Measurements from ENCODE around the gene YWHAG. TPM values are rescaled to one million over a fixed set of nuclear protein-coding genes. Genes with fewer than 3 reads are reported as not detected.

Gene YWHAG
- total RNA-seq, 1 experiment from 2014 or later = 241 TPM

GRCh38 chr7:76353744-76354143 is 5.0 kb downstream of the YWHAG start:
- no CpG with 5 or more reads among the region's 5 CpGs for WGBS (ENCODE audit: extremely low coverage, insufficient read length, low lambda C conversion rate)
- Histone ChIP-seq H2BK15ac (ENCODE audit: low read depth, low read length) (no peak overlapping the region), H3K79me2 (ENCODE audit: insufficient read depth, low read length) (peaks cover 86% of the 10 kb centered on the region), H3K14ac (ENCODE audit: insufficient read depth, low read length) (no peak overlapping the region), H3K9ac (ENCODE audit: extremely low read depth, insufficient read length, low read length) (no peak overlapping the region), H4K8ac (replicated peaks; ENCODE audit: insufficient read length, low read depth, low read length) (no peak overlapping the region), H2BK120ac (ENCODE audit: low read depth, low read length, poor library complexity, severe bottlenecking) (peak overlapping the region; percentile 41), H3K4me2 (ENCODE audit: insufficient read depth, insufficient read length, low read length) (no peak overlapping the region), H2BK12ac (ENCODE audit: insufficient read length, low read depth, low read length) (no peak overlapping the region), H2AK5ac (ENCODE audit: insufficient read length, low read length) (no peak overlapping the region), H4K20me1 (ENCODE audit: control insufficient read depth, insufficient read depth, insufficient read length) (no peaks in the 10 kb centered on the region), H3T11ph (ENCODE audit: low read length) (no peak overlapping the region), H3K23me2 (ENCODE audit: insufficient read length, low read depth, low read length, poor library complexity, severe bottlenecking) (peaks cover 4% of the 10 kb centered on the region), H3K56ac (ENCODE audit: insufficient read length, low read depth, low read length) (no peak overlapping the region), H3K79me1 (ENCODE audit: insufficient read depth, low read depth, low read length, poor library complexity, severe bottlenecking) (no peaks in the 10 kb centered on the region), H4K91ac (ENCODE audit: insufficient read length, low read depth, low read length) (no peak overlapping the region), H3K27ac (ENCODE audit: insufficient read length, low read depth, low read length) (no peak overlapping the region), H3K23ac (ENCODE audit: insufficient read length, low read depth, low read length) (no peak overlapping the region), H3K18ac (ENCODE audit: insufficient read length, low read depth, low read length) (no peak overlapping the region), H3K4ac (ENCODE audit: low read depth, low read length) (no peak overlapping the region), H2AFZ (ENCODE audit: low read length) (no peak overlapping the region), H3K4me1 (ENCODE audit: insufficient read depth, low read length) (peaks cover 5% of the 10 kb centered on the region; the same call in 1 of the 2 replicates), H3K9me3 (ENCODE audit: control insufficient read depth, low read depth, low read length) (no peaks in the 10 kb centered on the region), H2BK20ac (ENCODE audit: low read depth, low read length, poor library complexity, severe bottlenecking) (no peak overlapping the region), H2BK5ac (ENCODE audit: insufficient read length, low read length) (no peak overlapping the region), H3K27me3 (ENCODE audit: insufficient read depth, low read length) (no peaks in the 10 kb centered on the region), H4K5ac (ENCODE audit: insufficient read length, low read depth, low read length) (no peak overlapping the region)
- no peak for DNase-seq
- Mint-ChIP-seq H3K4me3 (no peak overlapping the region), H3K27me3 (ENCODE audit: low read depth) (no peaks in the 10 kb centered on the region), H3K9me3 (peaks cover 0 to 4% of the 10 kb centered on the region in 2 experiments; a peak in 4 of 5 replicates), H3K4me1 (peaks cover 40 to 44% of the 10 kb centered on the region in 2 experiments), H3K36me3 (ENCODE audit: insufficient read depth in 1 of 3, low read depth in 3 of 3) (peaks cover 72 to 87% (median 87%) of the 10 kb centered on the region in 3 experiments), H3K27ac (no peak overlapping the region)
- TF ChIP-seq CTCF (conservative IDR thresholded peaks at IDR 0.05) = no peak
